Thoracic aorta (tissue), 2 donors: ENCODE measurements around the gene LEFTY1. TPM values are rescaled to one million over a fixed set of nuclear protein-coding genes. Genes with fewer than 3 reads are reported as not detected.
A peak's percentile ranks its signal among the peaks of the same experiment; 100 is the strongest.

Experiments used
- ATAC-seq: fragments of 150-250 bp; one replicate; pipeline ENCODE4 v1.8.0; 2017; ENCODE audit warnings: low read depth; ENCODE audit not compliant: insufficient number of reproducible peaks, low FRiP score
- DNase-seq: peaks from one replicate; pipeline ENCODE4 v3.0.0-alpha.2; 2020; ENCODE audit warnings: low spot score
- H3K27ac ChIP-seq, 2 donors: fragments of 200-600 bp; sonication (generic); 1 replicate in 1 of 2; 2 replicates in 1 of 2; pipeline ENCODE4 v1.5.1; 2016; ENCODE audit warnings: mild to moderate bottlenecking in 2 of 2, moderate library complexity in 2 of 2
- H3K27me3 ChIP-seq: fragments of 200-600 bp; sonication (generic); replicated peaks from 2 replicates; pipeline ENCODE4 v1.6.0; 2016; ENCODE audit warnings: mild to moderate bottlenecking; ENCODE audit not compliant: insufficient read depth
- H3K36me3 ChIP-seq: fragments of 200-600 bp; sonication (generic); one replicate; pipeline ENCODE4 v1.5.1; 2016
- H3K4me1 ChIP-seq, 2 donors: fragments of 200-600 bp; sonication (generic); 1 replicate in 1 of 2; 2 replicates in 1 of 2; pipeline versions ENCODE4 v1.5.1 to v1.6.0; 2016; ENCODE audit warnings: low read depth in 2 of 2, mild to moderate bottlenecking in 1 of 2; ENCODE audit not compliant: control insufficient read depth in 1 of 2
- H3K4me3 ChIP-seq: fragments of 200-600 bp; sonication (generic); 2 replicates; pipeline ENCODE4 v1.5.1; 2016; ENCODE audit warnings: mild to moderate bottlenecking
- H3K9me3 ChIP-seq: fragments of 200-600 bp; sonication (generic); 2 replicates; pipeline ENCODE4 v1.5.1; 2016
- total RNA-seq, 2 donors: library from RNA; depleted of rRNA; stranded (reverse); fragments of >200 nt; gene quantifications; one replicate each; pipeline versions ENCODE4 v1.1.0 to v1.2.3, GENCODE V29; 2016
- TF ChIP-seq, protein P1 (sequence below): fragments of 200-600 bp; sonication (generic); IDR thresholded peaks from one replicate; pipeline ENCODE4 v1.5.1; 2019; ENCODE audit warnings: antibody characterized with exemption

The LEFTY1 gene
- total RNA-seq, 2 donors from 2014 or later, result not detected

DNA sequence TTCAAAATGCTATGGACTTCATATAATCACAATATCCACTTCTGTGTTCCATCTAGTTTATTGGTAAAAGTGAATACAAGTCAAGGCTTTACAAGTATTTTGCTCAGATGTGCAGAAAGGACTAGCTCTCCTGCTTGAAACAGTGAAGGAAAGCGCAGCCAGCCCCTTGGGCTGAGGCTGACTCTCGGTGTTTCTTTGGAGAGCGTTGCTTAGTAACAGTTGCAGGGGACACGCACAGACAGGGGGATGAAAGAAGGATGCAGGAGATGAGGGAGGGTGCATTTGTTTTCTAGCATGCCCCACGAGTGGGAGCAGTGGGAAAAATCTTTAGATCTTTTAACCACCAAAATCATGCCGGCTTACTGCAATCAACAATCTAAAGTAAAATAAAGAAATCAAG lies 26.0 kb upstream of the LEFTY1 start:
- peaks cover 4 to 17% of the 10 kb centered on the region in 2 donors for H3K4me1 ChIP-seq
- no peaks in the 10 kb centered on the region for H3K27me3 ChIP-seq
- DNase-seq (no peak), ATAC-seq (no peak)
- H3K27ac ChIP-seq, result no peak overlapping the region
- no peak overlapping the region for H3K4me3 ChIP-seq
- TF ChIP-seq, protein P1, sequence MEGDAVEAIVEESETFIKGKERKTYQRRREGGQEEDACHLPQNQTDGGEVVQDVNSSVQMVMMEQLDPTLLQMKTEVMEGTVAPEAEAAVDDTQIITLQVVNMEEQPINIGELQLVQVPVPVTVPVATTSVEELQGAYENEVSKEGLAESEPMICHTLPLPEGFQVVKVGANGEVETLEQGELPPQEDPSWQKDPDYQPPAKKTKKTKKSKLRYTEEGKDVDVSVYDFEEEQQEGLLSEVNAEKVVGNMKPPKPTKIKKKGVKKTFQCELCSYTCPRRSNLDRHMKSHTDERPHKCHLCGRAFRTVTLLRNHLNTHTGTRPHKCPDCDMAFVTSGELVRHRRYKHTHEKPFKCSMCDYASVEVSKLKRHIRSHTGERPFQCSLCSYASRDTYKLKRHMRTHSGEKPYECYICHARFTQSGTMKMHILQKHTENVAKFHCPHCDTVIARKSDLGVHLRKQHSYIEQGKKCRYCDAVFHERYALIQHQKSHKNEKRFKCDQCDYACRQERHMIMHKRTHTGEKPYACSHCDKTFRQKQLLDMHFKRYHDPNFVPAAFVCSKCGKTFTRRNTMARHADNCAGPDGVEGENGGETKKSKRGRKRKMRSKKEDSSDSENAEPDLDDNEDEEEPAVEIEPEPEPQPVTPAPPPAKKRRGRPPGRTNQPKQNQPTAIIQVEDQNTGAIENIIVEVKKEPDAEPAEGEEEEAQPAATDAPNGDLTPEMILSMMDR, result no peak
- H3K9me3 ChIP-seq, result no peaks in the 10 kb centered on the region
- H3K36me3 ChIP-seq, result peaks cover 4% of the 10 kb centered on the region

DNA sequence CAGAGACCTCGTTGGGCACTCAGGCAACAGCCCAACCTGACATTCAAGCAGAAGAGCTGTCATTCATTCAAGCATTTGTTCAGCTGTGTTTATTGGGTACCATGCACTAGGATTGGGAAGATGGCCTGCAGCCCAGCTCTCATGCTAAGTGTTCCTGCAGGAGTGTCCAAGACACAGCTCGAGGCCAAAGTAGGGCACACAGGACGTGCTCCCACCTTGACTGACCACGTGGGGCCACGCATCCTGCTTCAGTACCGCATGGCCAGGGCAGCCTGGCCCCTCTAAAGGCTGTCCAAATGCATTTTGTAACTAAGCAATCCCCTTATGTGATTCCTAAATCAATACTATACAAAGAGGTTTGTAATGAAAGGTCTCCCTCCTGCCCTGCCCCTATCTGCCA lies 25.4 kb upstream of the LEFTY1 start:
- H3K9me3 ChIP-seq, result no peaks in the 10 kb centered on the region
- no peak for DNase-seq
- peaks cover under 1 to 12% of the 10 kb centered on the region in 2 donors for H3K4me1 ChIP-seq
- no peak overlapping the region for H3K27ac ChIP-seq
- peaks cover 4% of the 10 kb centered on the region for H3K36me3 ChIP-seq
- TF ChIP-seq, protein P1, result no peak
- no peak for ATAC-seq
- H3K4me3 ChIP-seq, result no peak overlapping the region
- H3K27me3 ChIP-seq, result no peaks in the 10 kb centered on the region

DNA sequence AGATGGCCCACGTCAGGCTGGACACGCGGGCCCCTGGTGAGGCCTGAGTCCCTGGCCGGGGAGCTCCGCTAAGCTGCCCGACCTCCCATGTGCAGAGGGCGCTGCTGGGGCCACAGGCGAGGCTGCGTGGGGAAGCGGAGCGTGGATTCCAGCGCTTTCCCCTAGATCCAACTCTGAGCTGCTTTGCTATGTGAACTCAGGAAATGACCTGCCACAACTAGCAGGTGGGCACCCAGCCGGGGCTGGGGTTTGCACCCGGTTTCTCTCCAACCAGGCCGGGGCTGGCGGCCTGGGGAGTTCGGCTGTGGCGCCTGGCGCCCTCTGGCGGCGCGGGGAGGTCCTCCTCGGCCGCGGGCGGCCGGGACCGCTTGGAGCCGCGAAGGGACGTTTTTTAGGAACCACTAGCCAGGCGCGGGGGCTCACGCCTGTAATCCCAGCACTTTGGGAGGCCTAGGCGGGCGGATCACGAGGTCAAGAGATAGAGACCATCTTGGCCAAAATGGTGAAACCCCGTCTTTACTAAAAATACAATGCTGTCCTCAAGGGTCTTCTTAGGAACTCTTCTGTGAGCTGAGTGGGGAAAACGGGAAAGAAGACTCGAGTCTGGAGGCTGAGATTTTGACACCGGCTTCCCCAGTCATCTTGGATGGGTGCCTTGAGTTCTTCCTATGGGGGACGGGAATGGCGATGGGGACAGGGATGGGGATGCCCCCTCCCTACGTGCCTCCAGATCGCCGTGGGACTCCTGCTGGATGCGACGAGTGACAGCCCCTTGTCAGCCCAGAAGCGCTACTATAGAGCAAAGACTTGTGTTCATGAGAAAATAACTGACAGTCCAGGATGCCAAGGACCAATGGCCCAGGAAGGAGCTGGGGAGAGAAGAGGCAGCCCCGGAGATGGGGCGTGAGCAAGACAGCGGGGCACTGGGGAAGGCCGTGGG lies 22.5 kb upstream of the LEFTY1 start:
- H3K36me3 ChIP-seq, result no peaks in the 10 kb centered on the region
- H3K4me3 ChIP-seq, result peak overlapping the region; percentile 2
- TF ChIP-seq, protein P1, result peak; percentile 97
- DNase-seq, result no peak
- ATAC-seq, result peak; percentile 91
- H3K9me3 ChIP-seq, result no peaks in the 10 kb centered on the region
- H3K4me1 ChIP-seq, result peaks cover 0 to 10% of the 10 kb centered on the region in 2 donors
- no peak overlapping the region for H3K27ac ChIP-seq
- no peaks in the 10 kb centered on the region for H3K27me3 ChIP-seq

DNA sequence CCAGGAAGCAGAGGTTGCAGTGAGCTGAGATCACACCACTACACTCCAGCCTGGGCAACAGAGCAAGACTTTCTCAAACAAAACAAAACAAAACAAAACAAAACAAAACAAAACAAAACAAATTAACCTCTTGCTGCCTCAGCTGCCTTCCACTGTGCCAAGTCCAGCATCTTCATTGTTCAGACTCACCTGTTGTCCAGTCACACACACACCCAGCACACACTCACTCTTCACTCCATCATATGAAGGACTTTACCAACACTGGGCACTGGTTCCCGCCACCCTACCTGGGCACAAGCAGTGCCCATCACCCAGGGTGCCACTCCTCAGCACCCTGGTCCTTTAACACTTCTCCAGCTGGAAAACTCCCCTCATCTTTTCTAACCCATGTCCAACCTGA lies 20.5 kb upstream of the LEFTY1 start:
- DNase-seq (no peak), ATAC-seq (no peak)
- TF ChIP-seq, protein P1, result no peak
- Histone ChIP-seq H3K9me3 (no peaks in the 10 kb centered on the region), H3K27me3 (no peaks in the 10 kb centered on the region), H3K4me1 (peaks cover 0 to 10% of the 10 kb centered on the region in 2 donors), H3K36me3 (no peaks in the 10 kb centered on the region), H3K4me3 (no peak overlapping the region), H3K27ac (no peak overlapping the region)

DNA sequence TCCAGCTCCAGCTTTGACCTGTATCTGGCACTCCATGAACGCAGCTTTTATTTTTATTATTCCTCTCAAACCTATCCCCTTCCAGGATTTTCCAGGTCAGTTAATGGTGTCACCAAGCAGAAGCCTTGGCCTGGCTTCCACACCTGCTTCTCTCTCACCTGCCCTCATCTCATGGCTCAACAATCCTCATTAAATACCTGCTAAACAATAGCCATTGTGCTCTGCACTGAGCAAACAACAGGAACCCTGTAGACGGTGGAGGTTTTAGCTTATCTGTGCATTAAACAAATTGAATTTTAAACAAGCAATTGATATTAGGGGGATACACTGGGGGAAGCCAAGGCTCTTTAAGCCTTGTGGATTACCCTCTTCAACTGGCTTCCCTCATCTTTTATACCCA lies 19.8 kb upstream of the LEFTY1 start:
- H3K4me1 ChIP-seq, result peaks cover 0 to 10% of the 10 kb centered on the region in 2 donors
- H3K4me3 ChIP-seq, result no peak overlapping the region
- TF ChIP-seq, protein P1, result no peak
- H3K9me3 ChIP-seq, result no peaks in the 10 kb centered on the region
- ATAC-seq, result no peak
- H3K27ac ChIP-seq, result no peak overlapping the region
- no peaks in the 10 kb centered on the region for H3K36me3 ChIP-seq
- H3K27me3 ChIP-seq, result no peaks in the 10 kb centered on the region
- DNase-seq, result no peak
